RWPE2 (cell line): Measurements from ENCODE around the gene TRAK1.
A peak's percentile ranks its signal among the peaks of the same experiment; 100 is the strongest.

Experiments
- ATAC-seq: fragments of 200-7000 bp; cut with Tn5 transposase; 3 replicates; pipeline ENCODE4 v1.9.1; 2021; ENCODE audit warnings: low read depth
- DNase-seq: peaks from one replicate; pipeline ENCODE4 v3.0.0-alpha.2; 2020; ENCODE audit warnings: low spot score
- H3K27ac ChIP-seq: fragments of 450-650 bp; 2 replicates; pipeline ENCODE4 v1.5.1; 2017; ENCODE audit warnings: mild to moderate bottlenecking; ENCODE audit not compliant: poor library complexity, severe bottlenecking
- H3K27me3 ChIP-seq: fragments of 250-450 bp; sonication (Bioruptor Pico); 2 replicates; pipeline ENCODE4 v1.5.1; 2021; ENCODE audit warnings: mild to moderate bottlenecking, moderate library complexity; ENCODE audit not compliant: insufficient read depth, poor library complexity, severe bottlenecking
- H3K36me3 ChIP-seq: fragments of 250-450 bp; sonication (Bioruptor Pico); 2 replicates; pipeline ENCODE4 v1.5.1; 2020; ENCODE audit warnings: low read depth, mild to moderate bottlenecking, moderate library complexity
- H3K4me1 ChIP-seq: fragments of 250-450 bp; sonication (Bioruptor Pico); 2 replicates; pipeline ENCODE4 v1.5.1; 2021; ENCODE audit warnings: mild to moderate bottlenecking, moderate library complexity; ENCODE audit not compliant: insufficient read depth, poor library complexity, severe bottlenecking
- H3K4me3 ChIP-seq: fragments of 250-450 bp; sonication (Bioruptor Pico); 2 replicates; pipeline ENCODE4 v1.5.1; 2021; ENCODE audit warnings: mild to moderate bottlenecking, moderate library complexity; ENCODE audit not compliant: severe bottlenecking
- H3K9me3 ChIP-seq: fragments of 250-450 bp; sonication (Bioruptor Pico); 2 replicates; pipeline ENCODE4 v1.5.1; 2021; ENCODE audit warnings: mild to moderate bottlenecking, moderate library complexity; ENCODE audit not compliant: severe bottlenecking
- CTCF ChIP-seq: fragments of 450-650 bp; IDR thresholded peaks from one replicate; pipeline ENCODE4 v1.5.1; 2017; ENCODE audit warnings: mild to moderate bottlenecking, moderate library complexity; ENCODE audit not compliant: poor library complexity, severe bottlenecking

The TRAK1 gene

GRCh38 chr3:42263354-42264346 lies 172.5 kb downstream of the TRAK1 start:
- peak overlapping the region; percentile 57 for H3K27ac ChIP-seq
- no peak overlapping the region for H3K4me3 ChIP-seq
- no peaks in the 10 kb centered on the region for H3K9me3 ChIP-seq
- H3K36me3 ChIP-seq = no peaks in the 10 kb centered on the region
- no peak for ATAC-seq
- peaks cover 25% of the 10 kb centered on the region for H3K4me1 ChIP-seq
- H3K27me3 ChIP-seq = peaks cover 23% of the 10 kb centered on the region
- TF ChIP-seq CTCF = no peak
- no peak for DNase-seq

- Histone ChIP-seq H3K9me3 (no peaks in the 10 kb centered on the region), H3K4me3 (no peak overlapping the region), H3K27me3 (peaks cover 23% of the 10 kb centered on the region), H3K36me3 (no peaks in the 10 kb centered on the region), H3K27ac (no peak overlapping the region), H3K4me1 (peaks cover 25% of the 10 kb centered on the region)
- DNase-seq (peak; percentile 77), ATAC-seq (peak; percentile 49)
- TF ChIP-seq CTCF = no peak
Measured at GRCh38 chr3:42264399-42265058, 173.4 kb downstream of the TRAK1 start.

GRCh38 chr3:42265059-42265991 lies 174.2 kb downstream of the TRAK1 start:
- no peaks in the 10 kb centered on the region for H3K36me3 ChIP-seq
- H3K27ac ChIP-seq = no peak overlapping the region
- peaks cover 23% of the 10 kb centered on the region for H3K27me3 ChIP-seq
- no peak for TF ChIP-seq CTCF
- peaks cover 25% of the 10 kb centered on the region for H3K4me1 ChIP-seq
- DNase-seq = no peak
- no peaks in the 10 kb centered on the region for H3K9me3 ChIP-seq
- H3K4me3 ChIP-seq = no peak overlapping the region
- no peak for ATAC-seq

GRCh38 chr3:42266085-42266484 lies 174.9 kb downstream of the TRAK1 start, which contains the start of gene CCK:
Gene CCK, minus strand, starts transcription at chr3:42266185. Its CDS starts 2,555 bp downstream, at chr3:42263630.
- H3K9me3 ChIP-seq = no peaks in the 10 kb centered on the region
- H3K27me3 ChIP-seq = peaks cover 23% of the 10 kb centered on the region
- H3K4me1 ChIP-seq = peaks cover 25% of the 10 kb centered on the region
- TF ChIP-seq CTCF = no peak
- DNase-seq (no peak), ATAC-seq (no peak)
- no peaks in the 10 kb centered on the region for H3K36me3 ChIP-seq
- H3K27ac ChIP-seq = no peak within 1 kb of the TSS
- no peak within 1 kb of the TSS for H3K4me3 ChIP-seq
